GM19372 (cell line): ENCODE data around the gene CLDN1.

Source experiments
- ATAC-seq: cut with Tn5 transposase; IDR thresholded peaks from one replicate; pipeline ENCODE4 v1.9.1; 2021; ENCODE audit warnings: mild to moderate bottlenecking, low read depth, moderate library complexity; ENCODE audit not compliant: unreplicated experiment

CLDN1 gene

DNA sequence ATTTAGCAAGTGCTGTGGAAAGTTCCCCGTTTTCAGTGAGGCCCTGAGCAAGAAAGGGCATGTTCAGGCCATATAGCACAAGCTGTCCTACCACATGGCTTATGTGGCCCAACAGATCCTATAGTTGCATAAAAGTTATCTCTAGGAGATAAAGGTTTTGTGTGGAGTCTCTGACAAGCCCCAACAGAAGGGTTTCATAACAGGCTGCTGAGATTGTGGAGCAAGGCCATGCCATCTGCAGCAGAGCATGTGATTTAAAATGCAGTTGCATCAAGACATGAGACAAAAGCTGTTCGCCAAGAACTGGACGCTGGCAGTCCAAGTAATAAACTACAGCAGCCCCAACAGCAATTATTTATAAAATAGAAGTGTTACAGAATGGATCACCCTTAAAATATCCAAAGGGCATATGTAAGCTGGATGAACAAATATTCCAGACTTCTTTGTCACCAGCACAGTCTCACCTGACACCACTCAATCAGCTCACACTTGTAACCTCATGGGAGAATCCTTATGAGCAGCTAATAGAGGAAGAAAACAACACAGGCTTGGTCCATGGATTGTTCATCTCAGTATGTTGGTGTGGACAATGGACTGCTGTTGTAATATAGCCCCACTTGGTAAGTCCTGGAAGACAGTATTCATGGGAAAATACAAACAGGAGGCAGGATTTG is 14.4 kb upstream of the CLDN1 start:
- no peak for ATAC-seq

DNA sequence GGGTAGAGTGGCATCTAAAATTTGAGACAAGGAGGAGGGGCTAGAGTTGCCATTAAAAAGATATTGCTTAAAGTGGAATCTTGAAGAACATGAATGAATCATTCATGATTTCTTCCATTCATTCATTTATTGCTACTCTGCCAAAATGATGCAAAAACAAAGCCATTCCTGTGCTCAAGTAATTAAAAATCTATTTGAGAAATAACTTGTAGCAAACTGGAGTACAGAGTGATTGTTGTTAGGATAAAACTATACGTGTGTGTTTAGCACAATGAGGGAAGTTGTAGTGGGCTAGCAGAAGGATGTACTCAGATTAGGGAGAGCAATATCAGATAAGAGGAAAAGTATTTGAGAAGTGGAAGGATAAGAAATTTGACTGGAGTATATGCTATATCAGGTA is 11.7 kb upstream of the CLDN1 start:
- ATAC-seq: no peak

DNA sequence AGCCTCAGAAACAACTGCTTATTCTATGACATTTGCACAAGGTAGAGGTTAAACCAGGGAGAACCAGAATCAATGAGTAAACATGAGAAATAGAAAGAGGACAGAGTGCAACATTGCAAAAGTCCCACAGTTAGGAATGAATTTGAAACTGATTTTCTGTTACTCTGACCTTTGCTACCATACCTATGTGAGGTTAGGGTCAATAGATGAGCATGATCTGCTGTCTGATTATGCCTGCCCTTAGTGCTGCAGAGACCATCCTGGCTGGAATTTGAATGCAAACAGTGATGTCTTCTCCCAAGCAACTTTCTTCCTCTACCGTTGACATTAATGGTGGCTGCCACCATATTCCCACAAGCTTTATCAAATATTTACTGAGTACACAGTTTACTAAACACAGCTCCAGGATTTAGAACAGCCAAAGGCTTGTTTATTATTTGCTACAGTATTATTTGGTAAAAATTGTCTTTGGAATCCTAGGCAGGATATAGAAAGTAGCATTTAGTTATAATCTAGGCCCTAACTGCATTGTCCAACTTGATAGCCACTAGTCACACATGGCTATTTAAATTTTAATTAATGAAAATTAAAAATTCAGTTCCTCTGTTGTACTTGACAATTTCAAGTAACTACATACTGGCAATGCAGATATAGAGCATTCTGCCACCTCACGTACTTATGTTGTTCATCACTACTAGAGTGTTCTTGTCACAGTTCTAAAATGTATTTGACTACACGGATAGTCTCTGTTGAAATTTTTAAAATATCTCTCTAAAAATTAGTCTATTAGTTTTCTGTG is 8.9 kb upstream of the CLDN1 start:
- ATAC-seq: no peak

- ATAC-seq: no peak
Observed at GRCh38 chr3:190326930-190327329, 4.7 kb upstream of the CLDN1 start.

GRCh38 chr3:190326361-190326760 is 4.1 kb upstream of the CLDN1 start:
- no peak for ATAC-seq

GRCh38 chr3:190325923-190326322 is 3.7 kb upstream of the CLDN1 start:
- ATAC-seq: no peak

GRCh38 chr3:190323246-190323626 is 990 bp upstream of the CLDN1 start:
- ATAC-seq: no peak

- no peak for ATAC-seq
Observed at GRCh38 chr3:190322604-190323245, 479 bp upstream of the CLDN1 start.

DNA sequence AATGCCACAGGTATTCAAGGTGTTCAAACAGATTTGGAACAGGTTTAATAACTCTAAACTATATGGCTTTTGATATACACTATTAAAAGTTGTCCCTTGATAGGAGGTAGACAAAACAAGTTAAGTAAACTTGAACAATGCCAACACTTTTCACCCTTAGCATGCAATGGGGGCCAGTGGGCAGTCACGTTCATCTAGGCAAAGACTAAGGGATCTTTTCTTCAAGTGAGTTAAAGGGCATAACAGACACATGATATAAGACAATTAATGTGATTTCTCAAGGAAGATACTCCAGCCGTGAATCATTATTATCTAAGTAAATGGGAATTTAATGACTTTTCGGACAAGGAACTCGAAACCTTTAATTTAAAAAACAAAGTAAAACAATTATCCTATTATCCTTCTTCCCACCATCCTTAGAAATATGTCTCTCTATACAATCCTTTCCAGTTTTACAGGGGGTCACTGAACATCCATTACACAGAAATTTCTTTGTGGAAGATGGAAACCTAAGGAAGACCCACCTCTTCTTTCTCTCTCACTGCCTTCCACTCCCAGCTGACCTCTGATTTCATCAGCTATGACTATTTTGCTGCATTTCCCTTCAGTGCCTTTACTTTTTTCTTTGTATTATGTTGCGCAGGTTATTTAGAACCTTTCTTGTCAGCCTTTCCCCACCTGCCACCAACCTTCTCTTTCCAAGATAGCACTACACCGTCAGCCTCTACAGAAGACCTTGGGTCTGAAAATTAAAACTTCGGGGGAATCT is 1.5 kb downstream of the CLDN1 start:
- no peak for ATAC-seq

- no peak for ATAC-seq
Observed at GRCh38 chr3:190319660-190320059, 2.6 kb downstream of the CLDN1 start.

GRCh38 chr3:190318666-190319065 is 3.6 kb downstream of the CLDN1 start:
- no peak for ATAC-seq

GRCh38 chr3:190314741-190315140 is 7.5 kb downstream of the CLDN1 start:
- no peak for ATAC-seq

DNA sequence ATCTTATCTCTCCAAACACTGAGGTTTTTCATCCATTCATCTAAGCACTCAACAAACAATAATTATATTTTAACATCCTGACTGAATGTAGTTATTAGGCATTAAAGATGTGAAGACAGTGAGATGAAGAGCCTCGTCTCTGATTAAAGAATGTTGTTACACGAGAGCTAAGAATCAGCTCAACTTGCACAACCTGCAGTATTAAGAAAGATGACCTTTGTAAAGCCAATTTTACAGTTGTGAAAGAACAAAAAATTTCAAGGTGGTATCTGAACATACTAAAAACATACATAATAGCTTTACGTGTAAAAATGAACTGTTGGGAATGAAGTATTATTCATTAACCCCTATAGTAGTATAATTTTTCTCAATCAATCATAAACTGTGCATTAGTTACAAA is 12.8 kb downstream of the CLDN1 start:
- no peak for ATAC-seq

- no peak for ATAC-seq
Observed at GRCh38 chr3:190308154-190308553, 14.1 kb downstream of the CLDN1 start.

GRCh38 chr3:190307164-190307545 is 15.1 kb downstream of the CLDN1 start:
- no peak for ATAC-seq

GRCh38 chr3:190306513-190307163 is 15.6 kb downstream of the CLDN1 start:
- ATAC-seq: no peak

GRCh38 chr3:190306026-190306425 is 16.2 kb downstream of the CLDN1 start:
- no peak for ATAC-seq

DNA sequence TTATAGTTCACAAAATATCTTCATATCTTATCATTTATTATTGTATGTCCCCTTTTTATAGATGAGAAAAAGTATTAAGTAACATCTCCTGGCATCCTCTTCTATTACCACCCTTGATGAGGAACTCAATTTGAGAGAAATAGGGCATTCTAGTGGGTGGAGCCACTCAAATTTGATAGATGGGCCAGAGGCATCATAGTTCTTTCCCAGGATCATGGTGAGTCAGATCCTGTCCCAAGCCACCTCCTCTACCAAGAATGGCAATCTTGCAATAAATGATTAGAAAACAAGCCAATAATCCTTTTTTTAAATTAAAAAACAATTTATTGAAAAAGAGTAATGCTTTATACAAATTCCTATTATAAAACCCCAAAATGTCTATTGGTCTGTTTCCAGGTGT is 16.8 kb downstream of the CLDN1 start:
- no peak for ATAC-seq

- ATAC-seq: no peak
Observed at GRCh38 chr3:190303884-190304283, 18.4 kb downstream of the CLDN1 start.

- ATAC-seq: no peak
Observed at GRCh38 chr3:190302212-190302867, 19.9 kb downstream of the CLDN1 start.
